Measurements from ENCODE around the gene RALGAPA1.

The RALGAPA1 gene

GRCh38 chr14:35534873-35535482 lies 274.1 kb downstream of the RALGAPA1 start:
- DNase-seq (ENCODE audit: low read depth), result peak; percentile 54

GRCh38 chr14:35534208-35534872 lies 274.8 kb downstream of the RALGAPA1 start:
- peak; percentile 13 for DNase-seq (ENCODE audit: low read depth)

GRCh38 chr14:35533357-35534207 lies 275.5 kb downstream of the RALGAPA1 start, which contains the start of gene INSM2:
Gene INSM2 (plus strand): TSS chr14:35534164. CDS start chr14:35534253, 89 bp downstream.
- peak; percentile 30 for DNase-seq (ENCODE audit: low read depth)

- no peak for DNase-seq (ENCODE audit: low read depth)
Measured at GRCh38 chr14:35532783-35533356, 276.2 kb downstream of the RALGAPA1 start.

- no peak for DNase-seq (ENCODE audit: low read depth)
Measured at GRCh38 chr14:35531960-35532747, 276.9 kb downstream of the RALGAPA1 start.

- DNase-seq (ENCODE audit: low read depth), result no peak
Measured at GRCh38 chr14:35526962-35527361, 282.1 kb downstream of the RALGAPA1 start.

GRCh38 chr14:35525695-35526094 lies 283.4 kb downstream of the RALGAPA1 start:
- DNase-seq (ENCODE audit: low read depth), result no peak

- DNase-seq (ENCODE audit: low read depth), result no peak
Measured at GRCh38 chr14:35519986-35520385, 289.1 kb downstream of the RALGAPA1 start.

- DNase-seq (ENCODE audit: low read depth), result no peak
Measured at GRCh38 chr14:35515916-35516315, 293.2 kb downstream of the RALGAPA1 start.

GRCh38 chr14:35512765-35513164 lies 296.3 kb downstream of the RALGAPA1 start:
- DNase-seq (ENCODE audit: low read depth), result no peak

- no peak for DNase-seq (ENCODE audit: low read depth)
Measured at GRCh38 chr14:35509846-35510245, 299.2 kb downstream of the RALGAPA1 start.

- no peak for DNase-seq (ENCODE audit: low read depth)
Measured at GRCh38 chr14:35506927-35507326, 302.2 kb downstream of the RALGAPA1 start.

GRCh38 chr14:35506461-35506860 lies 302.6 kb downstream of the RALGAPA1 start:
- no peak for DNase-seq (ENCODE audit: low read depth)

GRCh38 chr14:35504260-35504659 lies 304.8 kb downstream of the RALGAPA1 start:
- DNase-seq (ENCODE audit: low read depth), result no peak

- DNase-seq (ENCODE audit: low read depth), result no peak
Measured at GRCh38 chr14:35503646-35504045, 305.4 kb downstream of the RALGAPA1 start.

- no peak for DNase-seq (ENCODE audit: low read depth)
Measured at GRCh38 chr14:35499180-35499579, 309.9 kb downstream of the RALGAPA1 start.

GRCh38 chr14:35495278-35495677 lies 313.8 kb downstream of the RALGAPA1 start:
- no peak for DNase-seq (ENCODE audit: low read depth)

GRCh38 chr14:35492569-35493014 lies 316.5 kb downstream of the RALGAPA1 start:
- no peak for DNase-seq (ENCODE audit: low read depth)
